IPS DF 19.7 (cell line): ENCODE measurements around the gene GP9.

ENCODE experiments used
- DNase-seq: peaks from one replicate; pipeline ENCODE4 v3.0.0-alpha.2; 2013; ENCODE audit warnings: low read depth, low spot score

The GP9 gene

DNA sequence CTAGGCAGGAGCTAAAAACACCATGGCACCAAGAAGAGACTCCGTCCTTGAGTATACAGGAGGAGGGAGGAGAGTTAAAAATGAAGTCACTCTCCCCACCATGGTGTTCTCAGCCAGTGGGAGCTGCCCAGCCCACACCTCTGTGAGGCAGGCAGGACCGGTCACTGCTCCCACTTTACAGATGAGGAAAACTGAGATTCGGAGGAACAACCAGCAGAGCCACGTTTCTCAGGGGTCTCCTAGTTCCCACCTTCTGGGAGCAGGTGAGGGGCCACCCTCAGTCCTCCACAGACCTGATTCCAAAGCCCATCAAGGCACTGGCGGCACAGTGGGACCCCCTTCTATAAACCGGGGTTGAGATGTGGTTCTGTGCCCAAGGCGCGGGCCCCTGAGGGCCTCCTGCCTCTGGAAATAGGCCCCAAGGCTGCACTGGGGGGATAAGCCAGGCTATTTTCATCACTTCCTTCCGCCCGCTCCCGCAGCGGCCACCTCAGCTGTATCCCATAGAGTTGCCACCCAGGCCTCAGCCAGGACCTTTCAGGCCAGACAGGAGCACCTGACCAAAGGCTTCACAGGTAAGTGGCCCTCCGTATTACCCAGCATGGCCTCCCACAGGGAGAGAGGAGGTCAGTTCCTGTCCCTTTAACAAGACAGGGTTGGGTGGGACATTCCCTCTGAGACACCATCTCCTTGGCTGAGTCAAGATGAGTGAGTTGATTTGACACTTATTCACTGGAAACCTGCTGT lies at the start of gene GP9:
Gene GP9 (plus strand): TSS at position 504 of the 747 bp plus-strand sequence. CDS start 961 bp downstream, outside the sequence.
- no peak for DNase-seq

DNA sequence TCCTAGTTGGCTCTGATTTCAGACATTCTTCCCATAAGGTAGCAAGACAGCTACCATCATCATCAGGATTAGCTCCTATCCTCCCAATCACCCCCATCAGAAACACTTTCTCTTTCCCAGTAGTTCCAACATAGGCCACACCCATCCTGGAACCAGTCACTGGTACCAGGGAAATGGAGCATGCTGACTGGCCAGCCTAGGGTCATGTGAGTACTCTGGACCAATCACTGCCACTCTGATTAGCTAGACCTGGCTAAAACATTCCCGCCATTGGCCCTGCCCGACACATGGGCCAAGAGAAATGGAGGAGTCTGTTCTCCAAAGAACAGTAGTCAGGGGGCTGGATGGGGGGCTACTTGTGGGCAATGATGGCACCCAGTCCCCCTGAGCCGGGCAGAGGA lies 47.1 kb upstream of the GP9 start:
- no peak for DNase-seq

DNA sequence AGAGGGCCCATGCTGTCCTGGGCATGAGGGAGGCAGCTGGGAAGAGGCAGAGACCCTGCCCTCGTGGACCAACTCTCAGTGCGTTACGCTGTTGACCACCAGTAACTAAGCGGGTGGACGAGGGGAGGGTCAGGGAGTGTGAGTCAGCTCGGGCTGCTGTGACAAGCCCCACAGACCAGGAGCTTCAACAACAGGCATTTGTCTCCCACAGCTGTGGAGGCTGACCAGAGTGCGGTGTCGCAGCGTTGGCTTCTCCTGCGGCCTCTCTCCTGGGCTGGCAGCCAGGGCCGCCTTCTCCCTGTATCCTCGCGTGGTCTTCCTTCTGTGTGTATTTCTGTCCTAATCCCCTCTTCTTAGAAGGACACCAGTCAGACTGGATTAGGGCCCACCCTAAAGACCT lies 46.4 kb upstream of the GP9 start:
- DNase-seq: no peak

DNA sequence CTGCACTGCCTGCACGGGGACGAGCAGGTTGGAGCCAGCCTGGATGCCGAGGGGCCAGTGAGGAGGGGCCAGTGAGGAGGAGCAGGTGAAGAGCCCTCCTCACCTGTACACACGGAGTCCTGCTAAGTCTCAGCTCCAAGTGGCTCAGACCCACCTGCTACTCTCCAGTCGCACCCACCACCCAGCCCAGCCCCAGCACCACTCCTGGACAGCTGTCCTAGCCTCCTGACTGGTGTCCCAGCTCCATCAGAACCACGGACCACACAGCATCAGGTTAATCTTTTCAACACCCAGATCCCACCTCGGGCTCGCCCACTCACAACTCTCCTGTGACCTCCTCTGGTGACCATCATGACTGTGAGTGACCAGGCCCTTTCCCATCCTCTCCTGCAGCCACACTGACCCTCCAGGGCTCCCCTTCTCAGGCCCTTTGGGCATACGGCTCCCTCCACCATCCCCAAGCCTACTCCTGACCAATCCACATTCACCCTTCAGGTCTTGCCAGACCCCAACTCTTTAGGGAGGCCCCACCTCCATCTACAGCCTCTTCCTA lies 45.7 kb upstream of the GP9 start:
- DNase-seq: no peak

DNA sequence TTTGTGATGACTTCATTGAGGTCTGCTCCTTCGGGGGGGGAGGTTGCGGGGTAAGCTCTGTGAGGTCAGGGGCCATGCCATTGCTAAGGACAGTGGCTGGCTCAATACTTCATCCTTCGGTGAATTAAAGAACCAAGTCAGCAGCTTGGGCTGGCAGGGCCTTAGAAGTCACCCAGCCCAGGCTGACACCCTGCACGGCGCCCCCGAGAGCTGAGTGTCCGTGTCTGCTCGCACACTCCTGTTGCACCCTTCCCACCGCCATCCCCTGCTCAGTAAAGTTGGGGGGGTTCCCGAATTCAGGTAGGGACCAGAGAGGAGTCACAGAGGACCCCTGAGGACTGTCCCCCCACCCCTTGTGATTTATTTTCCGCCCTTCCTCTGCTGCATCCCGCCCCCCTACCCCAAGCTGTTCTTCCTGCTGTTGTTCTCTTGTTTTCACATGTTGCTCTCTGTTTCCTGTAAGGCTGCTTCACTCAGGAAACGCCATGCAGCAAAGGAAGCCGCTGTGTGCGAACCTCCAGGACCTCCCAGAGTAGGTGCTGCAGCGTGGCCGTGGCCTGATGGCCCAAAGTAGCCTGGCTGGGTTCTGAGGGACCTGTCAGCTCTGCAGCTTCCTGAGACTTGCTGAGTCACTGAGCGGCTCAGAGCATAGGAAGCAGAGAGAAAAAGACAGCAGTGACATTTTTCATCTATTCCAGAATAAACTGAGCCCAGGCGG lies 45.0 kb upstream of the GP9 start:
- no peak for DNase-seq

DNA sequence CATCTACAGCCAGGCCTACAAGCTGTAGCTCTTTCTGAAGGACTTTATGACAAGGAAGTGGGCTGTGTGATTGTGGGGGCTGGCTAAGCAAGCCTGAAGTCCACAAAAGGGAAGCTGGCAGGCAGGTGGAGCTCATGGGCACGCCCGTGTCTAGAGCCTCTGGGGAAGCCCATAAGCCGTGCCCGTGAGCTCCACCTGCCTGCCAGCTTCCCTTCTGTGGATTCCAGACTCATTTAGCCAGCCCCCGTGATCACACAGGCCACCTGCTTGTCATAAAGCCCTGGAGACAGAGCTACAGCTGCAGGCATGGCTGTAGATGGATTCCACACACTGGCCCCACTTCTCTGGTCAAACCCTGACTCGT lies 44.2 kb upstream of the GP9 start:
- no peak for DNase-seq

DNA sequence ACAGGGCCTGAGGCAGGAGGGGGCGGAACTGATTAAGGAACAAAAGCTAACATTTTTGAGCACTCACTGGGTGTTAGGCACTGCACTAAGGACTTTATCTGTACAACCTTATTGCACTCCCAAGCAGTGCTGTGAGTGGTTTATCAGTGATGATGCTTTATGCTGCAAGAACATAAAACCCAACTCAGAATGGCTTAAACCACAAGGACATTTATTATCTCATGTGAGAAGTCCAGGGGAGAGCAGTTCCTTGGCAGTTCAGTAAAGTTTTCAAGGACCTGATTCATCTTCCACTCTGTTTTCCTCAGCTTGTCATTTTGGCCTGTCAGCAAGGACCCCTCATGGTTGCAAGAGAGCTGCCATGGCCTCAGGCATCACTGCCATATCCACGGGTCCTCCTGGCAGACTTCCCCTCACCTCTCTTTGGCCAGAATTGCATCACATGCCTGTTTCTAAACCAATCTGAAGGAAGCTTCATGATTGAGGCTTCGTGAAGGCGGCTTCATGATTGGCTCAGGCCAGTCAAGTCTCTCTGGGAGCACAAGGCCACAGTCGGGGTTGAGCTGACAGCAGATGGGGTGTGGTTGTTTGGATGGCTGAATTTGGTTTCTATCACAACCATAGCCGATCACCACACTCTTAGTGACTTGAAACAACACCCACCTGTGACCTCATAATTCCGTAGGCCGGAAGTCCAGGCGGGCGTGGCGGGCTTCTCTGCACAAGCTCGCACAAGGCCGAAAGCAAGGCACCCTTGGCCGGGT lies 43.7 kb upstream of the GP9 start:
- DNase-seq: no peak

DNA sequence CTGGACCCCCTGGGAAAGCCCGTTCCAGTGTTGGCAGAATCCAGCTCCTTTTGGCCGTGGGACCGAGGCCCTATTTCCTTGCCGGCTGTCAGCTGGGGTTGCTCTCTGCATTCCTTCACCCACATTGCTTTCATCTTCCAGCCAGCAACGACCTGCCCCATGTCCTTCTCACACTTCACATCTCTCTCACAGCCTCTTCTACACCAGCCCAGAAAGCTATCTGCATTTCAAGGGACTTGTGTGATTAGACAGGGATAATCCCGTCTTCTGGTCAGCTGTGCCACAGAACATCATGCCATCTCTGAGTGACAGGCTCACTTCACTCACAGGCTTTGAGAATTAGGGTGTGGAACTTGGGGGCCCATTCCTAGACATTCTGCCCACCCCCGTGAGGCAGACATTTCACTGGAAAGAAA lies 43.1 kb upstream of the GP9 start:
- DNase-seq: no peak

DNA sequence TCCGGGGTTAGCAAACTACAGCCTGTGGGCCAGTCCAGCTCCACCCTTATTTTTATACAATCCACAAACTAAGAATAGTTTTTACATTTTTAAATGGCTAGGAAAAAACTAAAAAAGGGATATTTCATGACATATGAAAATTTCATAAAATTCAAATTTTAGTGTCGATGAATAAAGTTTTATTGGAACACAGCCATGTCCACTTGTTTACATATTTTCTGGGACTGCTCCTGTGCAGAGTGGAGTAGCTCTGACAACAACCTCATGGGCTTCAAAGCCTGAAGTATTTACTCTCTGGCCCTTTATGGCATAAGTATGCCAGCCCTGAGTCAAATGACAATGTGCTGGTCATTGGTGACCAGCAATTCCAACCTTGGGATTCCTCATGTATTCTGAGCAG lies 42.3 kb upstream of the GP9 start:
- DNase-seq: no peak

DNA sequence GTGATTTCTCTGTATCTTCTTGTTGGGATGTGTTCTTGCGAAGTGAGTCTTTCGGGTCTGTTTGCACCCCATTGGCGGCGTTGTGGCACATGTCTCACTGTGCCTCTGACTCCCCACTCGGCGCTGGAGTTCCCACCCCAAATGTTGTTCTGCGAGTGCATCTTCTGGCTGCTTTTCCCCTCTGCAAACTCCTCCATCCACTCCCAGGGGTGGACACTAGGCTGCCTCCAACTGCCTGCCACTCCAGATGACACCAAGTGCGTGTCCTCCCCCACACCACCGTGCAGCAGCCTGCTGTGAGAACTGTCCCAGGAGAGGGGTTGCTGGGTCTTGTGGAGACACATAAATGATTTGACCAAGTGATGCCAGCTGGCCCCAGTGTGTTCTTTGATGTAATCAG lies 41.8 kb upstream of the GP9 start:
- no peak for DNase-seq

DNA sequence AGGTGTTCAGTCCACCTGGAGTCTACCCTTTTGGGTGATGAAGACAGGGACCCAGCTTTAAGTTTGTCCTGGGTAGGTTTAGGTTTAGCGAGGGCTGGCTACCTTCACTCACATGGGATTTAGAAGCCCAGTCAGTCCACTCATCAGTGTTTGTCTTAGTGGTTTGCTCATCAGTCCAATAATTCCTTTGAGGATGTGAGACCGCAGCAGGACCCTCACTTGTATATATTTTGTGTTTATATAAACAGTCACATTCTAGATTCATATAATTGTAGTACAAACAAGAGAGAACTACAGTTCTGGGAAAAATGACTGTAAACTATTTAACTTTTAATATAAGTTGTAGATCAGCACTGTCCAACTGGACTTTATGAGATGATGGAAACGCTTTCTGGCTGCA lies 41.3 kb upstream of the GP9 start:
- no peak for DNase-seq

DNA sequence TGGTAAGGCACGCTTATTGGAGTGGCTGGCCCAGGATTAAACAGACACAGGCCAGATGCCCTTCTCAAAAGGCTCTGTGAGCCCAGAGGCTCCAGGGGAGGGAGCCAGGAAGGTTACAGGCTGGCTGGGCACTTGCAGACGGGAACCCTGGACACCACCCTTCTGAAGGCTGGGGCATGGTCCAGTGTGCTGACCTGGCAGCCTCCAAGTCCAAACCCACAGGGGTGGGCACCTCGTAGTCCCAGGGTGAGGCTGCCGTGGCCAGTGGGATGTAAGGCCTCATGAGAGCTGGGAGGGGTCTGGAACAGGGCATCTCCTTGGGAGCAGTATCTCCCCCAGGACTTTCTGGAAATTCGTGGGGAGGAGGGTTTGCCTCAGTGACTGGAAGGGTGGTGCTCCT lies 39.9 kb upstream of the GP9 start:
- no peak for DNase-seq

DNA sequence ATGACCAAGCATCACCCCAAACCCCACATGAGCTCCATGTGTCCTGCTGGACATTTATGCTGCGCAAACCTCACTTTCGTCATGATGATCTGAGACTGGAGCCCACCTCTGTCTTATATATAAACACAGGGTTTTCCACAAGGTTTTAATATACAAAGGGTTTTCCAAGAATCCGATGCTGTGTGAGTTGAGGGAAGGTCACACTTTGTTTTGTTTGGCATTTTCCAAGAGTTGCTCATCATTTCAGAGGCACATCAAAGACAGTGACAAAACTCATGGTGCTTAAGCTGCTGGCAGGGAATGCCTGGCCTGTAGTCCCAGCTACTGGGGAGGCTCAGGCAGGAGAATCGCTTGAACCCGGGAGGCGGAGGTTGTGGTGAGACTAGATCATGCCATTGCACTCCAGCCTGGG lies 39.4 kb upstream of the GP9 start:
- no peak for DNase-seq

DNA sequence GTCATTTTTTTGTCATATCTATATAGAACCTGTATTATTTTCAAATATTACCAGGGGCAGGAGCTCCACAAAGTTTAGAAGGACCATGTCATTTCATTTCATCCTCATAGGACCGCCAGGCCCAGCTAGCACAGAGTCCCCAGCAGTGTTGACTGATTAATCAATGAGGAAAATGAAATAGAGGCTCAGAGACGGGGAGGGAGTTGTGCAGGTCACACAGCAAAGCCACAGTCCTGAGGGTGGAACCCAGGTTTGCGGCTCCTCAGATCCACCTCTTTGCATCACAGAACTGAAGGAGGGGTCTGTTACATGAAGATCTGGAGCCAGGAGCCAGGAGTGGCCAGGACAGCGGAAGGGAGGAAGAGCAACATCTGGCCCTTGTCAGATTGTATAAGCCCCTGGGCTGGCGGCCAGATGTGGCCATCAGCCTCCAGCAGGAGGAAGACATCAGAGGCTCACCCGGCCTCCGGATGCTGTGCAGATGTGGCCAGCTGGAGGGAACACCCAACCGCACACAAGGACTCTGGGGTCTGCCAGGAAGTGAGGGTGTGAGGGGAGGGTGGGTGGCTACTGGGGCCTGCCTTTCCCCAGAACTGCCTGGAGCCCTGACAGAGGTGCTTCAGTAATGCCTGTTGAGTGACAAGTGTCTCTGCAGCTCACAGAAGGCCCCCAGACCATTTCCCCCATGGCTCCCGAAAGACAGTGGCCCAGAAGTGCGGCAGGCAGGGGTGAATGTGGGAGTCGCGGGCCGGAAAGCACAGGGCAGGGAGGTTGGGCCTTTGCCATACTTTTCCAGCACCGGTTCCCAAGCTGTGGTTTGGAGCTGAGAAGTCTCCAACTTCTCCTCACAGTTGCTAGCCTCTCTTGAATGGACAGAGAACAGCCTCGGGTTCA lies 38.2 kb upstream of the GP9 start:
- no peak for DNase-seq

DNA sequence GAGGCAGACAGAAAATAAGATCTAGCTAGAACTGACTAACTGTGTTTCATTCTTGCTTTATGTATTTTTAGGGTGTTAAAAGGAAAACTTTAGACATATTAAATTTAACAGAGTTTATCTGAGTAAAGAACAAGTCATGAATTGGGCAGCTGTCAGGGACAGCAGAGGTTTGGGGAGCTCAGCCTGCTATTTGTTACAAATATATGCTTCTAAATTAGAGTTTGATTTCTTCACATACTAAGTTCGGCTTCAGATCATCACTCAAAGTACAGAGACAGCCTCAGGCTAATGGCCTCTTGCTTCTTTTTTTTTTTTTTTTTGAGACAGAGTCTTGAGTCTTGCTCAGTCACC lies 37.6 kb upstream of the GP9 start:
- DNase-seq: no peak

DNA sequence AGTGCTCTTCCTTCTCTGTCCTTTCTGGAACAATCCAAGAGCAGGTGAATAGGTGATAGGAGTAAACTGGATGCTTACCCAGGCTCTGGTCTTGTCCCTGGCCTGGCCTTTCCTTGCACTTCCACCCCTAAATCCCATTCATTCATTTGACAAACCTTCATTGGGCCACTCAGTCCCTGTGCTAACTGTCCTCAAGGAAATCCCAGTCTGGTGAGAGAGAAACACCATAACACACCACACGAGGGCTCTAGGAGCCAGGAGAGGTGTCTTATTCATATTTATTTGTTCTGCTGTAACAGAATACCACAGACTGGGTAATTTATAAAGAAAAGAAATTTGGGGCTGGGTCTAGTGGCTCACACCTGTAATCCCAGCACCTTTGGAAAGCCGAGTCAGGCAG lies 36.7 kb upstream of the GP9 start:
- DNase-seq: no peak

DNA sequence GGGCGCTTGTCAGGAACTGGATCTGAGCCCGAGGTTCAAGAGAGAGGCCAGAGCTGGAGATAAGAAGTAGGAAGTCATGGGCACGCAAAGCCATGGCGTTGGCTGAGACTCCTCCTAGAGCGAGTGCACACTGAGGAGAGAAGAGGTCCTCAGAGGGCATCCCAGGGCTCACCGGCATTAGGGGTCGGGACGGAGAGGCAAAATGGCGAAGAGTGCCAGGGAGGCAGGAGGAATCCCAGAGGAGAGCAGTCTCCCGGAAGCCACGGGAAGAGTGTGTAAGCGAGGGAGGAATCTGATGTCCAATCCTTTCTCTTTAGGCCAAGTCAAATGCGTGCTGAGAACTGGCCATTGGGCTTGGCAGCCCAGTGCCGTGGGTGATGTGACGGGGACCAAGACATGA lies 35.5 kb upstream of the GP9 start:
- DNase-seq: no peak

DNA sequence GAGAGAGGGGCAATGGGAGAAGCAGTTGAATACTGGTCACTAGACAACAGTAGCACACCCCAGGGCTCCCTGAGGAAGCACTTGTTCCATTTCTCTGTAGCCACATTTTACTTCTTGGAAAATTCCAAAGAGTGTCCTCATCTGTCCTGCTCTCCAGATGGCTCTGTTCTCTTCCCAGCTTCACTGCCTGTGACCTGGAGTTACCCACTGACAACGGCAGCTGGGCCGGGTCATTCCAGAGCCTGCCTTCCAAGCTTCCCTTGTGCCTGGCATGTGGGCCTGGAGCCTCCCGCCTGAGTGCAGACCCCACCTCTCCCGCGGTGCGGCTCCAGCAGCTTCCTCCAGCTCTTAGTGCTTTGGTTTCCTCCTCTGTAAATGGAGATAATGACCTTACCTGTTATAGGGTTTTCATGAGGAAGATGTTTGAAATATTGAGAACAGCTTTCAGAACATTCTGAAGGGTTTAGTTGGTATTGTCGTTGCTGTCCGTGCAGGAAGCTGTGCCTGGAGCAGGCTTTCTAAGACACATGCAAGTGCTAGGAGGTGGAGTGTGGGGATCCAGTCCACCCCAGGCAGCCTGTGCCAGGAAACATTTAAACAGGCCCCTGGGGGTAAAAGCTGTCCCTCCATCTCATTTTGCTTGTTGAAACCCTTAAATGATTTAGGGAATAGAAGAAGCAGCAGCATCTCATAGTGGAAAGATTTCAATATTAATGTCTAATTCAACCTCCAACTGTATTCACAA lies 34.7 kb upstream of the GP9 start:
- no peak for DNase-seq

DNA sequence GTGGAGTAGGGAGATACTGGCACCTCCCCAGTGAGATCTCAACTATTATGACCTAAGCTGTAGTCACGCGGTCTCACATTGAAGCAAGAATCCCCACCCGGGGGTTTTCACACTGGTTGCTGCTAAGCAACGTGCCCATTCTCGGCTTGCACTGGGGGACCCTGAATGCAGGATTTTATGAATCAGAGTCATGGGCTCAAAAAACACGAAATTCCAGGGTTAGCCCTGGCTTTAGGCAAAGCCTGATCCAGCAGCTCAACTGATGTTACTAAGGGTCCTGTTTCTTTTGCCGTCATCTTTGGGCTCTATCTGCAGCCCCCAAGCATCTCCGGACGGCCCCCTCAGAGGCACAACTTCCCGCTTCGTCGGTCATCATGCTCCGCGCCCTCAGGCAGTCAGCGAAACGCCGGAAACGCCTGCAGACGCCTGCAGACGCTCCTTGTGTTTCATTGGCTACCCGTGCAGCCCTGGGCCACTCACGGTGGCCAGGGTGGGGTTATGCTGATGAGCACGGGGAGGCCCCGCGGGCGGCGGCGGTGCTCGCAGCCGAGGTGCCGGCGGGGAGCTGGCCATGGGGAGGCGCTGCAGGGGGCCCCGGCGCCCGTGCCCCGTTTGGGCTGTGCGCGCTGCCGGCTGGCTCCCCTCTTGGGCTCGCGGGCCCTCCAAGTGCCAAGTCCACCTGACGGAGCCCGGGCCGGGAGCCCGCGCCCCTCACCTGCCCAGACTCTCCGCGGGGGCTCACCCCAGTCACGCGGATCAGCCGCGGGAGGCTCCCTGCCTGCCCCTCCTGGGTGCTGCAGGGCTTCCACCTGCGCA lies 33.6 kb upstream of the GP9 start:
- peak; percentile 65 for DNase-seq

DNA sequence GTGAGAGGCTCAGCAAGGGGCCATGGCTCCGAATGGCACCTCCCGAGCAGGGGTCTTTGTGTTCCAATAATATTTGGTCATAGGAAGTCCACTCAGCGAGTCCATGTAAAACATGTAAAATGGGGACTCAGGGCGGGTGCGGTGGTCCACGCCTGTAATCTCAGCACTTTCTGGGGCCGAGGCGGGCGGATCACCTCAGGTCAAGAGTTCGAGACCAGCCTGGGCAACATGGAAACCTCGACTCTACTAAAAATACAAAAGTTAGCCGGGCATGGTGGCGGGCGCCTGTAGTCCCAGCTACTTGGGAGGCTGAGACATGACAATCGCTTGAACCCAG lies 33.1 kb upstream of the GP9 start:
- DNase-seq: no peak
